HG03066 (cell line): Measurements from ENCODE around the gene SLC6A3.

ENCODE experiments used
- ATAC-seq: cut with Tn5 transposase; IDR thresholded peaks from one replicate; pipeline ENCODE4 v1.9.1; 2021; ENCODE audit warnings: low read depth; ENCODE audit not compliant: unreplicated experiment

The SLC6A3 gene

DNA sequence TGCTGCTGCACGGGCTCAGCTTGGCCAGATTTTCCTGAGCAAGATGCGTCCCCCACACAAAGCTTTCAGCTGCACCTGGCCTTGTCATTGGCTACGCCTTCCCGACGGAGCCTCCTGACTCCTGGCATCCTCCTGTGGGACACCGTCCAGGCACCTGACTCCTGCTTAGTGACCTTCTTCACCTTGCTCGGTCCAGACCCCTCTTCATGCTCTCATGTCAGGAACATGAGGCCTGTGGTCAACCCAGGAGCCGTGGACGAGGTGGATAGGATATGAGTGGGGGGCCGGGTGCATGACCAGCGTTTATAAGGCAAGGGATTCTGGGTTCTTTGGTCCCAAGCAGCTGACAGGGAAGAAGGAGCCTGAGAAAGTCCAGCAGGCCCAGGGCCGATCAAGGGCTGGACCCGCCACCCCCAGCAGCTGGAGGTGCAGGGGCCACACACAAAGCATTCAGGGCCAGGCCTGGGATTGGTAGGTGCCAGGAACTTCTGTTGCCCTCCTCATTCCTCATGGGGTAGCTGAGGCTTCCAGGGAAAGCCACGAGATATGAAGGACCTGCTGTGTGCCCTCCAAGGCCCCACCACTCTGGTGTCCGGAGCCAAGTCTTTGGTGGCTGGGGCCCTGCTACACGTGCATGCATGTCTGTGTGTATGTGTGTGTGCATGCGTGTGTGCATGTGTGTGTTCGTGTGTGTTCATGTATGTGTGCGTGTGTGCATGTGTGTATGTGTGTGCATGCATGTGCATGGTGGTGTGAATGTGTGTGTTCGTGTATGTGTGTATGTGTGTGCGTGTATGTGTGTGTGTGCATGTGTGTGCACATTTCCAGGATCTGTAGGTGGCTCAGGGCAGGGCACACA lies 34.9 kb downstream of the SLC6A3 start:
- ATAC-seq, result no peak

- ATAC-seq, result no peak
These were observed 35.7 kb downstream of the SLC6A3 start for GRCh38 chr5:1409381-1410110.

- no peak for ATAC-seq
These were observed 38.3 kb downstream of the SLC6A3 start for GRCh38 chr5:1406681-1407640.

- no peak for ATAC-seq
These were observed 39.4 kb downstream of the SLC6A3 start for GRCh38 chr5:1405539-1406530.

DNA sequence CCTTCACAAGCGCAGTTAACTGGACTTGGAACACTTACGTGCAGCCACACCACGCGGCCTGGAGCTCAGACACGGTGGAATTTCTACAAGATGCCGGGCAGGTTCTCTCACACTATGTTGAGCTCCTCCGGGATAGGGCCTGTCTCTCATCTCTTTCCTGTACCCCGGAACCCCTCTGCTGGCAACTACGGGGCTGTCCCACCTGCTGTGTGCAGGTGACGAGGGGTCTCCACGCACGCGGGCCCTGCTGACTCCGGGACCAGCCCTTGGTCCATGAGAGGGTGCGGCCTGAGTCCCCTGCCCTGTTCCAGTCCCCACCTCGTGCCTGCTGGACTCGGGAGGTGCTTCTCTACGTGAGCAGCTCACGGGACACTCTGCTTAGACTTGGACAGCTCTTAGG lies 40.1 kb downstream of the SLC6A3 start:
- ATAC-seq, result no peak

DNA sequence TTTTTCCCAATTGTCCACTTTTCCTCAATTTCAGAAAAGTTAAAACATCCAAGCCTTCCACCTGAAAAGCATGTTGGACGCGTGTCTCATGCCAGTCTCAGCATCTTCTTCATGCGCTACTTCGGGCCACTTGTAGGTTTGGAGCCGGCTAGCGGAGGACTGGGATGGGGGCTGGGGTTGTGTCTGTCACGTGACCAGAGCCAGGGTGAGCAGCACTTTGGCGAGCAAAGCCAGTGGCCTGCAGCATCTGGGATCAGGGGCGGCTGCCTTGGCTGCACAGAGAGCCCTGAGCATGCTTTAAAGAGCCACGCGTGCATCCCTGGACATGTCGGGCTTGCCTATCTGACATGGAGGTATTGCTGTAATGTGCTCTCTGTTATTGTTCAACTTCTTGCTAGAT lies 41.2 kb downstream of the SLC6A3 start:
- ATAC-seq, result no peak

DNA sequence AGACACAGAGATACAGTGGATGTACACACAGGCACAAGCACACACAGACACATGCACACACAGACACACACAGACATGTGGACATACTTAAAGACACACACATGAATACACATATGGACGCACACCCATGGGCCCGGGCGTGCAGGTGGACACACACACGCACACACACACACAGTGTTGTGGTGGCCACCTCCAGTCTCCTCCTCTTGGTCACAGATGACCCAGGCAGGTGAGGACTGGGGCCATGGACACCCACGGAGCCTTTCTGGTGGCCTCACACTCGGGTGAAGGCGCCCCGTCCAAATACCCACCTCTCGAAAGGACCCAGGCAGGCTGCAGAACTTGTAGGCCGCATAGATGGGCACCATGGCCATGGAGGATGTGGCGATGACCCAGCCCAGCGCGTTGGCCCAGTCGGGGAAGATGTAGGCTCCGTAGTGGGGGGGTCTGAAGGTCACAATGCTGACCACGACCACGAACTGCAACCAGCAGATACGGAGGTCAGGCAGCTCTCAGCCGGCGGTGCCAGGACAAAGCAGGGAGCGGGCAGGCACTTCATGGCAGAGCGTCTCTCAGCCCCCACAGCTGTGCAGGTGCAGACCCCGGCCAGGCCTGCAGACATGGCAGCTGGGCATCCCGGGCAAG lies 42.5 kb downstream of the SLC6A3 start:
- ATAC-seq, result no peak

DNA sequence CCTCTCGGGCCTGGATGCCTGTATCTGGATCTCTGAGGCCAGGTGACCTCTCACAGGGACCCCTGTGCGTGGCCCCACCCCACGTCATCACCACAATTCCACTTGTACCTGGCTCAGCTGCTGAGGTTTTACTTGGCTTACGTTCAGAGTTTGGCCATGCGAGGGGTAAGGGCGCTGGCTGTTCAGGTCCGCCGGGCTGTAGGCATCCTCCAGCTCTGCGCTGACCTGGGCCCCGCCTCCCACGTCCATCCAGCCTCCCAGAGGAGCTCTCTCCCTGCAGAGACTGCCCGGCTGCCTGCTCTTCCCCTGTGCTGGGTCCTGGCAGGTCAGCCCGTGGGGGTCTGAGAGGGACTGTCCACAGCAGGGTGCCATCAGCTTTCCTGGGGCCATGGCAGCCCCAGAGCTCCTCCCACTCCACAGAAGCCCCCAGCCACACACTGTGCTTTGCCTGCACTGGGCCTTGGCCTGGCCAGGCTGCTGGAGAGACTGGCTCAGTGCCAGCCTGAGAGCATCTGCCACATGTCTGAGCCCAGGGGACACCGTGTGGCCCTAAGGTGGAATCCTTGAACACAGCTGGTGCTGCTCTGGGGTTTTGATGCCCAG lies 43.6 kb downstream of the SLC6A3 start:
- no peak for ATAC-seq

GRCh38 chr5:1400936-1401335 lies 44.3 kb downstream of the SLC6A3 start:
- ATAC-seq, result no peak

DNA sequence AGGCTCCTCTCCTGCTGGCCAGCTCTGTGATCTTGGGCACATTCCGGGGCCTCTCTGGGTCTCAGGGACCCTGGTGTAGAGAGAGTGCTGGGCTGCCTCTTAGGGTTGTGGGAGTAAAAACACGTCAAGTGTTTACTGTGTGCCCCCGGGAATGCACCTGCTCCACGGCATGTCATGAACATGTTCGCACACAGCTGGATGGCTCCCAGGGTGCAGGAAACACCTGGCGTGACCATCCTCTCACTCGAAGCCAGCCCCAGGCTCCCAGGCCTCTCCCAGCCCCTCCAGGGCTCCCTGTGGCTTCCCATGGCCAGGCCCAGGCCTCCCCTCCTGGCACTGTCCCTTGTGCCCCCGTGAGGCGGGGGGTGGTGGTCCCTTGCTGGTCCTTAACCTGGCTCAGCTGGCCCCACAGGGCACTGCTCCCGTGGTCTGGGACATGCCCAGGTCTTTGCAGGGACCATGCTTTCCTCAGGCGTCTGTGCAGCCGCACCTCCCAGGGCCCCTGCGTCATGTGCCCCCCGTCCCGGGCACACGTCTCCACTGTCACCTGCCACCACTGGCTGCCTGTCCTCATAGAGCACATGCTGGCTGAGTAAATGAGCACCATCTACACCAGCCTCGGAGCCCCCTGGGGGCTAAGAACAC lies 44.9 kb downstream of the SLC6A3 start:
- no peak for ATAC-seq

GRCh38 chr5:1399737-1400136 lies 45.5 kb downstream of the SLC6A3 start:
- ATAC-seq, result no peak

DNA sequence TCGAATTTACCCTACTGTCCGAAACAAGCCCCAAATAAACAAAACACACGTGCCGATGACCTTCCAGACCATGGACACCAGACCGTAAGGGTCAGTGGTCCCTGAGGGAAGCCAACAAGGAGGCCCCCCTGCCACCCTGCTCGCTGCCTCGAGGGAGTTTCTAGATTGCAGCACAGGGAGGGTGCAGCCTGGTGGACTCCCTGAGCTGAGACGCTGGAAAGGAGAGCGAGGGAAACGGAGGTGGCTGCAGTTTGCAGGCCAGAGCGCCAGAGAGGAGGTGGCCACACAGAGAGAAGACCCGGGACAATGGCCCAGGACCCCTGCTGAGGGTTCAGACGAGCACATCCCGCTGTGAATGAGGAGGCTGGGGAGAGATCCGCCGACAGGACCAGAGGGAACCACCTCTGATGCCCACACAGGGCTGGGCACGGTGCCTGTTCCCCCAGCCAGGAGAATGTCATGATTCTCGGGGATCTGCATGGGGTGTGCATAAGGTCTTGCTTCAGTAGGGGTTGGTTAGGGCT lies 48.9 kb downstream of the SLC6A3 start:
- no peak for ATAC-seq

DNA sequence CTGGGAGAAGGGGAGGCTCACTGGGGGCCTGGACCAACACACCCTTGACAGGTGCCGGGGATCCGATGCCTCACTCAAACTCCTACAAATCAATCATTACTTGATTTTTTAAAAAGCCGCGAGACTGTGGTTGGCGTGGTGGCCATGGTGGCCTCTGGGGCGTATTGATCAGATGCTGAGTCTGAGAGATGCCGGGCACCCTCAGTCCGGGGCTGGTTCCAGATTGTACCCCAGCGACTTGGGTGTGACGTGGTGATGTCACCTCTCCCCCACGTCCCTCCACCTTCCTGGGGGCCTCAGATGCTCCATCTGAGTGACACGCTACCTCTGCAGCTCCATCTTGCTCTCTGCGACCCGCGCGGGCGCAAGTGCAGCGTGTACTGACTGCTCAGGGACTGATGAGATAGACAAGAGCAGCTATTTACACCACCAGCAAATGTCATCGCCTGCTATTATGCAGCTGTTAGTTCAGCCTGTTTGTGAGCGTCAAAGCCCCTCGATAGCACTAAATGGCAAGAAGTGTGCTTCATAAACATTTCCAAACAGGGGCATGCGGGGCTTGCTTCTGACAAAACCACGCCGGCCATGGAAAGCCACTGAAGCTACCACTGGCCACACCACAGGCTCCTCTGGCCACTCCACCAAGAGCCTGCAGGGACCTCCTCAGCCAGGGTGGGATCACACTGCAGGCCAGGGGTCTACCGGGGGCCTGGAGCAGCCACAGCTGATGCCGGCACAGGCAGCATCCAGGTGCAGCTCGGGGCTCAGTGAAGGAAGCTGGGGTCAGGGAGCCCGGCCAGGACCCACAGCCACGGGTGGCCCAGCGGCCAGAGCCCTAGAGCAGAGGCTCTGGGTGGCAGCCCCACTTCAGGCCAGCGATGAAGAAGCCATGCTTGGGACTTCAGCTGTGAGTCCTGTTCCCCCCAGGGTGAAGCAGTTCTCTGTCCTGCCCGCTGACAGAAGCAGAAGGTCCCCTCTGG lies 50.1 kb downstream of the SLC6A3 start:
- no peak for ATAC-seq

DNA sequence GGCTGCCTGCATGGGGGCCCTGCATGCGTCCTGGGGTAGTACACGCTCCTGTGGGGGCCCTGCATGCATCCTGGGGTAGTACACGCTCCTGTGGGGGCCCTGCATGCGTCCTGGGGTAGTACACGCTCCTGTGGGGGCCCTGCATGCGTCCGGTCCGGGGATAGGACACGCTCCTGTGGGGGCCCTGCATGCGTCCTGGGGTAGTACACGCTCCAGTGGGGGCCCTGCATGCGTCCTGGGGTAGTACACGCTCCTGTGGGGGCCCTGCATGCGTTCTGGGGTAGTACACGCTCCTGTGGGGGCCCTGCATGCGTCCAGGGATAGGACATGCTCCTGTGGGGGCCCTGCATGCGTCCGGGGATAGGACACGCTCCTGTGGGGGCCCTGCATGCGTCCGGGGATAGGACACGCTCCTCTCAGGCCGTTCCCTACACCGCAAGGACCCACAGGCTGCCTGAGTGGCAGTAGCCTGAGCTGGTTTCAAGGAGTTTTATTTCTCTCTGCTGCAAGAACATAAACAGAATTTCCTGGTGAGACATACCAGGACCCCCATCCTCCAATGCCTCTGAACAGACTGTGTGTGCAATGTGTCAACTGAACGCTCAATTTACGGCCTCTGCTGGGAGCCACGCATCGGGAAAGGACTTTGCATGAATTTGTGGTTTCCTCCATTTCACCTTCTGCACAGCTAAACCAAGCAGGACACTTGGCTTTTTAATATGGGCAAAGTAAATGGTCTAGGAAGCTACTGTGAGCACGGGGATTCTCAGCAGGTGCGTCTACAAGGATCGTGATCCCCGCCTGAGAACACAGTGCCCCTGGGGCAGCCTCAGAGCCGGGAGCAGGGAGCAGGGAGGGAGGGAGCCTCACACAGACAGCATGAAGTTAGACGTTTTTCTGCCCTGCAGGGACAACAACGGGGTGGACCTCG lies 51.4 kb downstream of the SLC6A3 start:
- no peak for ATAC-seq

DNA sequence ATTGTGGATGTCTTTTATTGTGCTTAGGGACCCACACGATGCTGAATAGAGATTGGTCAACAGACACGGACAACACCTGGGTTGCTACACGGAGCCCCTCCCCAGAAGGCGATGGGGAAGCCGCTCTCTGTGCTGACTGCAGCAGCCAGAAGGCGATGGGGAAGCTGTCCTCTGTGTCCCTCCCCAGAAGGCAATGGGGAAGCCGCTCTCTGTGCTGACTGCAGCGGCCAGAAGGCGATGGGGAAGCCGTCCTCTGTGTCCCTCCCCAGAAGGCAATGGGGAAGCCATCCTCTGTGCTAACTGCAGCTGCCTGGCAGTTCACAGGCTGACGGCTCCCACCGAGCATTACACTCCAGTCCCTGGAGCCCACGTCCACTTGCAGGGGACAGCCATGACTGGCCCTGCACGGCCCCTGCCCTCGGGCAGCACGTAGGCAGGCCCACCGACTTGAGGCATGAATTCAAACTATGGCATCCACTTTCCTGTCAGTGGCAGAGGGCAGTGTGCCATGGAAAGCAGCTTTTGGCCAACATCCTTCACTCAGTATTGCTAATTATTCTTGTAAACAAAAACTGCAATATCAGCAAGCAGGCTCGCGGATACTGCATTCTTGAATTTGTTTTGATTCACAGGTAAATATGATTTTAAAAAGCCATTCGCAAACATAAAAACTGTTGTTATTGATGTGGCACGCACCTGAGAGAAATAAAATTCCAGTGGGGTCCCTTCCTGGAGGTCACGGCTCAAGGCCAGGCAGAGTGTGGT lies 52.3 kb downstream of the SLC6A3 start:
- no peak for ATAC-seq
